ENCODE data around the gene LMX1A.

LMX1A gene

DNA sequence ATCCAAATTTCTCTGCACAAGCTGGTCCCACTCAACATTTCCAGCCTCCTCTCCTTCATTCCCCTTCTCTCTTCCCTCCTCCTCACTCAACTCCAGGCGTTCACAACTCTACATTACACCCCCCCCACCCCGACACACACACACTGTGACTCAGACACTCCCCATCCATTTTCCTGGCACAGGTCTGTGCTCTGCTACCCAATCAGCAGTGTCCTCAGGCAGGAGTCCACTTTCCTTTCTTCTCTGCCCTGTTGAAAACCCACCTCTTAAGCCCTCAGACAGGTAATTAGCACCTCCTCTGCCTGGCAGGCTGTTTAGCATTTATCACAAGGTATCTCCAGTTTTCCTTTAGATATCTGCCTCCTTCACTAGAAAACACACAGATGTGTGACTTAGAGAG, 8.8 kb upstream of the LMX1A start:
- no peak for FAIRE-seq

DNA sequence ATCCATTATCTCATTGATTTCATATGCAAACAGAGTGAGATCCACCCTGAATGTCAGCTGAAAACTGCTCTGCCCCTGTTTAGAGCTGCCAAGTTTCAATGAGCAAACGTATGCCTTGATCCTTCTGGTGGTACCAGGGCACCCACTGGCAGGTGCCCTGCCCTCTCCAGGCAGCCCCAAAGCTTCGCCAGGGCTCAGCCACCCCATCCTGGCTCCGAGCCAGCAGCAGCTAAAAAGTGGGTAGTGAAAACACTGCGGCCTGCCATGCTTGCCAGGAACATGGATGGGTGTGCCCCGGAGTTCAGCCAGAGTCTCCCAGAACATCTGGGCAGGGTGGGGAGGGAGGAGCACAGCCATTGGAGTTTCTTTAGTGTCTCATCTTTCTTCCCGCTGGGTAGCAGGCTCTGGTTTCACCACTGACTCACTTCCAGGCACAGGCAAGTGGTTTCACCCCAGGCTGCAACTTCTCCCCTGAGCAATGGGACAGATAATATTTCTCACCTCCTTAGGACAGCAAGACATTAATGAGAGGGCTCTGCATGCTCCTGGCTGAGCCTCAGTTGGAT, 8.1 kb upstream of the LMX1A start:
- FAIRE-seq = no peak

DNA sequence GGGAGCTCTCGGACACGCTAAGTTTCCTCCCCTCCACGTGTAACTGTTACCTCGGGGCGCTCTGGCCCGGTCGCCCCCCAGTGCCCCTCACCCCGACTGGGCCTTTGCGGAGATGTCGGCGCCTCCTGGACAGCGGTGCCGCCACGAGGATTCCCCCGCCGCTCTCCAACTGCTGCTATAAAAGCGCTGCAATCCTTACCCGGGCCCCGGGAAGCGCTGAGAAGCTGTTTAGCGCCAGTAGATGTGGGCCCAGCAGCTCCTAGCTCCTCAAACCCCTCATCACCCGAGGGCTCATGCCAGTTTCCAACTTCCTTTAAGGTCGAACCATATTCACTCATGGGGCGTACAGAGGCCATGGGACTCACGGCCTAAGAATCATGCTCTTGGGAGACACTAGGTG, 361 bp upstream of the LMX1A start:
- no peak for FAIRE-seq

DNA sequence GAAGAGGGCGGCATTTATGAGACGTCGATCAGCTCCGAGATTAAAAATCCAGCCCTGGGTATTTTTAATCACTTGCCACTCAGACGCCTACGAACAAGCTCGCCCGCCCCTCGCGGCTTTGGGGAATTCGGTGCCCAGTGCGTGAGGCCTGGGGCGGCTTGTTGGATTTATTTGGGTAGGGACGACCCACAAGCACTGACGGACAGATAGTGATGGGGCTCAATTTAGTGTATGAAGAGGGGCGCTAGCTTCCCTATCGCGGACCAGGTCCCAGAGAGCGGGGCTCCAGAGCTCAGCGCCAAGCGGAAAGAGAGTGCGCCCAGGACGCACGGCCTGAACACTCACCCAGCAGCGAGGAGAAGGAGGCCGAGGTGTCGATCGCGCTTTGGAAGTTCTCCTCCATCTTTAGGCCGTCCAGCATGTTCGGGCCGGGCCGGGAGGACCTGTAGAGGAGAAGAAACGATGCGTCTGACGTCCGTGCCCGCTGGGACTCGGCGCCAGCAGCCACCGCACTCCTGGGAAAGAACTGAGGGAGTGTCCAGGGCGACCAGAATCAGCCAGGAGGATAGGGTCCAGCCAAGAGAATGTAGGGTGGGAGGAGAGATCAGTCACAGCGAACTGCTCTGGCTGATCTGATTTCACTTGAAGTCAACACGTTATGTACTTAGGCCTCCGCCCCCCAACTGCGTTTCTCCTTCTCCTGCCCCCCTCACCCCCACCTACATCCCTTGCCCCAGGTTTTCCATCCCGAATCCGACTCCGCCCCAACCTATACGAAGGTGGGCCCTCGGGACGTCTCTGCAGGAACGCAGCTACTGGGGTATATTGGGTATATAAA, 1.2 kb downstream of the LMX1A start:
- FAIRE-seq = no peak

DNA sequence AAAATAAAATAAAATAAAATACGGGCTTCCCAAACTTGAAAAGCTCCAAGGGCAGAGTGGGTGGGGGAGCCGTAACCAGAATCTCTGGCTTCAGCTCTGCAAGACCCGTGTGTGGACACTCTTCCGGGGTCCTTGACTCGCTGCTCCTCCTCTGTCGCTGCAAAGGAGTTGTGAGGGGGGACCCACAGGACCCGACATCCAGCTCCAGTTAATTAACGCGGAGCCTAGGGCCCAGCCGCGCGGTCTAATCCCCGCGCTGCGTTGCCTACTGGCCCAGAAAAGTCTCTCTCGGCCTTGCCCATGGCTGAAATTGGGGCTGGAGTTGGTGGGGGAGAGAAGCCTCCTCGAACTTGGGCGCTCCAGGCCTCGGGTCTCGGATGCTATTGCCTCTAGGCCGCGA, 1.8 kb downstream of the LMX1A start:
- no peak for FAIRE-seq

DNA sequence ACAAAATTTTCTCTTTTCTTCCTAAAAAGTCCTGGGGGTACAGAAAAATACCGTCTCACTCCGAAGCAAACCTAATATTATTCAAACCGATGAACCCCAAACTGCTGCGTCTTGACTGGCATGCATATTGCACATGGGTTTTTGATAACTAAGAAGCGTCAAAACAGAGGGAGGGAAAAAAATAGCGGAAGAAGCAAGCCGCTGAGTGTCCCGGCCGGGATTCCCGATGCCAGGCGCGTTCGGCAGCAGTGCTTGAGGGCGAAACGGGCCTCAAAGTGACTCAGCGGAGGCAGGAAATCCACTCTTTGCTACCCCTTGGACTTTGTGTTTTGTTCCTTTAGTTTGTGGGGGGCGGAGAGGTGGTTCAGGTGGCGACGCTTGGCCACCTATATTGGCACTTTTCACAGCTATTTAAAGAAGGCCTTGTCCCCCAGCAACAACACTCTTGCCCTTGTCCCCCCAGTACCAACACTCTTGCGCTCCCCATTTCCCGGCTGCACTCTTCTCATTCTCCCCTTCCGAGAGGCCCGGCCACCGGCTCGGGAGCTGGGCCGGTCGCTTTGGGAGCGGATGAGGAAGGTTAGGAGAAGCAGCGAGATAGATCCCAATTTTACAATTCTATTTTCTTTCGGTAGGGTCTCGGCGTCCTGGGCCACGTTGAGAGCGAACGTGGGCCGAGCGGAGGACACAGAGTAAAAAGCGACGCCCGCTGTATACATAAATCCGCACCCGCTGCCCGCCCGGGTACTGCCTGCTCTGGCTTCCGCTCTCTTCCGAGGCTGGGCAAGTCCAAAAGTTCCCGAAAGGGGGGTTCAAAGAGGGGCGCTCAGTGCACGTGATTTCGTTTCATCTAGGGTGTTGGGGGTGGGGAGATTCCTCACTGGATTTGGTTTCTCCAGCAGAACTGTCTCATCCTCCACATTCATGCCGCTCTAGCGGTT, 2.5 kb downstream of the LMX1A start:
- FAIRE-seq = no peak

DNA sequence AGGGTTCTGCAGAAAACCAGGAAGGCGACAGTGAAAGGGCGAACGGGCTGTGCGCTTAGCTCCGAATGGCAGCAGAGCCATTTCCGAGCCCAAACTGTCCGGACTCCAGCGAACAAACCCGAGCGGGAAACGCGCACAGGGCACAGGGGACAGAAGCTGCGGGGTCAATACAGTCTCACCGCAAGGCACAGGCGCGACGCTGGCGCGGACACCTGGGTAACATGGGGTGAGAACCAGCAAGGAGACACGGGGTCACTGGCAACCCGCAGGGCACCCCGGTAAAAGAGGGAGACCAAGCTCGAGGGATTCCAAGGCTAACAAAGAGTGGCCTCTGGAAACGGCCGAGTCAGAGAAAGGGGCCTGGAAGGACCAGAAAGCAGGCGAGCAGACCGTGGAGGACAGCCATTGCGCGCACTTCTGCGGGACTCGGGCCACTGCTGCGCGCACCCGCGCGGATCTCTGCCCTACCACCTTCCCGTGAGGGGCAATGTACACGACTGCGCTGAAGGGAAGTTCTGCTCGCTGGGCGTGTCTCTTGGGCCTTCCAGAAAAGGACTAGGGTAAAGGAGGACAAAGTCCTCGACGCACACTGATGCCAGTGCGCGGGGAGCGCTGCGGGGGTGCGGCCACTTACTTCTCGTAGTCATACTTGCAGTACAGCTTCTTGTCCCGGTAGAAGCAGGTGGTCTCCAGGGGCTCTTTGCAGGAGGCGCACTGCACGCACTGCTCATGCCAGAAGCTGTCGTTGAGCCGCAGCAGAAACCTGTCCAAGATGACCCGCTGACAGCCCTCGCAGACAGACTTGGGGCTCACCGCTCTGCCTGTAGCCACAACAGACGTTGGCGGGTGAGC, 3.8 kb downstream of the LMX1A start:
- no peak for FAIRE-seq

DNA sequence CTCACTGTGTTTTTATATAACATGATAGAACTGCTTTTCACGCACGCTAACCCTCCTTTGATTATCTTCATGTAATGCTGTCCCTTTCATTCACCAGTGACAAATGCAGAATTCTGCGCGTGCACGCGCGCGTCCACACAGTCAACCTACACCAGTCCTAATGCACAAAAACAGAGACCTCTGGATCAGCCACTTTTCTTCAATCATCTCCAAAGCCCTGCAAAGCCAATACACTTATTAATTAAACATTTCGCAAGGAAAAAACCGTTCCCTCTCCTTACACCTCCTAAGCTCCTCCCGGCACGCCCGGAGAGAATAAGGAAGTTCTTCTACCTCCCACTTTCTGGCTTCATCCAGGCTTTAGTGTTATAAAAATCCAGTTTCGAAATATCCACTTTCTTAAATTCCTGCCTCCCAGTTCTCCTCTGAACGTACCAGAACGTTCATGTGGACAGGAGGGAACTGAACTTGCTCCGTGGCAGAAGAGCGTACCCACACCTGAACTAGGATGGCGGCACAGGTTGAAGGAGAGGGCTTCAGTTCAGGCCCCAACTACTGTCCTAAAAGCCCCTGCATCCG, 4.6 kb downstream of the LMX1A start:
- FAIRE-seq = no peak

DNA sequence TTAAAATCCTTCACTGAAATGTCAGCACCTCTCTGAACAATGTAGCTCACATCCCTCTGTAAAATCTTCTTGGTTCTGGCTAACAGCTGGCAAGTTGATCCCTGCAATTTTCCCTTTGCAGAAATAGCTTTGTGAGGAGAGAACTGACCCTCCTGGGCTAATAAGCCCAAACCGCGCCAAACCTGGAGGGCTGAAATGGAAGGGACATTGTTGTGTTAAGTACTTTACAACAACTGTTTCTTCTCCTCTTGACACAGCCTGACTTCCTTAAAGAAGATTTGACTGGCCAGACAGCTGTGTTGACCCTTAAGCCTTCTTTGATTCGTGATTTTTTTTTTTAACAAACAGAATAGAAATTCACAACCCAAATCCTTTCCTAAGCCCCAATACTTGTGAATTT, 5.7 kb downstream of the LMX1A start:
- FAIRE-seq = no peak

DNA sequence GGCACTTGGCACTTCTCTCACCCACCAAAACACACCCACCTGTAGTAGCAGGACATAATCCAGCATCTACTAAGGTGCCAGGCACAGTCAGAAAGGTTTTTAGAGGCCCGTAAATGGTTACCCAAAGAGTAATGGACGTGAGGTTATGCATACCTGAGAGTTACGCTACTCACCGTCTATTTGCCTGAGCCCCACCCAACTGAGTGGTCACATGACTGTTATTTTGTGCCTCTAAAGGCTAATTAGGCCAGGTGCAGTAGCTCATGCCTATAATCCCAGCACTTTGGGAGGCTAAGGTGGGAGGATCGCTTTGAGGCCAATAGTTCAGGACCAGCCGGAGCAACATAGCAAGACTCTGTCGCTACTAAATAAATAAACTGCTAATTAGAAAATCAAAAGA, 11.0 kb downstream of the LMX1A start:
- FAIRE-seq = no peak

DNA sequence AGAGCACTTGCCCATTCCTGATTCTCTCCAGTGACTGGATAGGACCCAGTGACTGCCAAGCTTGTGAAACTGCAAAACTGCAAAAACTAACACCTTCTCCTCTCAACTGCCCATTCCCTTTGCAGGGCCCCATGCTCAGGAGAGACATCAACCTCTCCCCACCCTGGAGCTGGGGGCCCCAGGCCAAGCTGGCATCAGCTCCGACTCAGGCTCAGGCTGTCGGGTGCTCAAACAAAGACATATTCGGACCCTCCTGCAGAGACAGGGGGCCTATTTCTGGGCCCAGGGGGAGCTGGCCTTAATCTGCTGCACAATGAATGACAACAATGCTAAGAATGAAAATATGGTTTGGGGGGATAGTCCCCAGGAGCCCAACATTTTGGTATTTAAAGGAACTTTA, 11.8 kb downstream of the LMX1A start:
- FAIRE-seq = no peak

DNA sequence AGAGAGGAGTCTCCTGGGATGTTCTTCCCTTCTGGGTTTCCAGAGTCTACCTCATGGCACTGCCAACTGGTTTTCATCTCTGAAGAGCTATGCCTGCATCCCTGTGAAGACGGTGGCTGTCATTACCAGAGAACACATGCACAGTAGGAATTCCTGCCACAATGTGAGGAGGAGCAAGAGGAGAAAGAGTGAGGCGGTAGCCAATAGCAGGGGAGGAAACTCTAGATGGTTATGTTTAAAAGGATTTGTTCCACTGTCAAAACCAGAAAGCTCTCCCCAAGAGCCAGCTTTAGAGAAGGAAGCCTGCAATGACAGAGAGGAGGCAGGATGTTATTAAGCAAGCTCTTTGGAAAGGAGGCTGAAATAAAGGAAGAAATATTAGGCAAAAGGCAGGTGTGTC, 12.3 kb downstream of the LMX1A start:
- FAIRE-seq = no peak

DNA sequence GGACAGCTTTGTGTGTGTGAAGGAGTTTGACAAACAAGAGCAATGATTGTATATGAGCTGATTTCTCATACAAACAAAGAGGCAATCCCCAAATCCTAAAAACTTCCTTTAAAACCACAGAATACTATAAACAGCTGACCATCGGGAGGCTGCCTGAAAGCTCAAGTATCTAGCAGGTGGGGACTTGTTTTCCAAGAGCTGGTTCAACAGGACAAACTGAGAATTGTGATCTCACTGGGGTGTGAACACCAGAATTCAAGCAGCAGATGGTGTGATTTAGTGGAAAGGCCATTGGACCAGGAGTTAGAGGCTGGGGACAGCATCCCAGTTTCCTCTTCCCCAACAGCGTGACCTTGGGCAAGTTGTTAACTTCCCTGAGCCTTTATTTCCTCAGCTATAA, 13.9 kb downstream of the LMX1A start:
- FAIRE-seq = no peak

DNA sequence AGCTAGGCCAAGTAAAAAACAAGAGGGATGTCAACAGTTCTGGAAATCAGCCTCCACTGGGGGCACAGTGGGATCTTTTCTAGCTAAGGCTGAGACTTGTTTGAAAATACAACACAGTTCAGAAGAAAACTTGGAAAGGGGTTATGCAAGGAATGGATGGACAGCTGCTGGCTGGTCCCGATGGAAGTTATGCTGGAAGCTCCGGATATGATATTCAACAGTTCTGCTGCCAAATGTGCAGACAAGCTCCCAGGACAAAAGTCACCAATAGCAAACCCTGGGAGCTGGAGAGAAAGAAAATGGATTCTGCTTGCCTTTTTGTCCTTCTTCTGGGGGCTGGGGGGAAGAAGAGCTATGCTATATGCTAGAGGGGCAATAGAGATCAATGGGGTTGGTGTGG, 14.3 kb downstream of the LMX1A start:
- FAIRE-seq = no peak

DNA sequence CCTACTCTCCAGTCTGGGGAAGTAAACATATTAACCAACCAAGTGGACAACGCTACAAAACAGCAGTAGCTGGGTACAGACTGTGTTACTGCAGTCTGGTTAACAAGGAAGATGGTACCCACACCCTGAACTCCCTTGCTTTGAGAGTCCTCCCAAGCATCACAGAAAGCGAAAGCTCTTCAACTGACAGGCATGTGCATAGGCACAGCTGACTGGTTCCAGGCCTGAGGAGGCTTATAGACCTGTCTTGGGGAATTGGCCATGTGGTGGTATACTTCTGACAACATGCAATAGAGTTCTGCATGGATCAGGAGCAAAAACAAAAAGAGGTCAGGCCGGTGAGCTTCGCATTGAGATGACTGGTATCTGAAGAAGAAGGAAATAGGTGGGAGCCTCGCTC, 17.4 kb downstream of the LMX1A start:
- FAIRE-seq = no peak

DNA sequence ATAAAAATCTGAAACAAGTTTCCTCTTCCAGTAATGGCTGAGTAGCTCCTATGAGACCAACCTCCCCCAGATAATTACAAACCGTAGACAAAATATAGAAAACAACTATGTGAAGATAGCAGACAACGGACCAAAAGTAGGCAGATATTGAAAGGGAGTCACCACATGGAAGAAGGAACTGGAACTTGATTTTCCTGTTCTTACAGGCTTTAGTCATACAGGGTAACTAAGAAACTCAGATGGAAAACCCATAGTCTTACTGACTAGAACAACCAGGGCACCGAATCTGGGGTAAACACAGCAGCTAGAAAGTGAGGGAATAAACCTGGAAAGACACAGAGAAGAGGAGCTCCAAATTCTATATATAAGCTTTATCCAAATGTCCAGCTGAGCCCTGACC, 26.0 kb downstream of the LMX1A start:
- FAIRE-seq = no peak

DNA sequence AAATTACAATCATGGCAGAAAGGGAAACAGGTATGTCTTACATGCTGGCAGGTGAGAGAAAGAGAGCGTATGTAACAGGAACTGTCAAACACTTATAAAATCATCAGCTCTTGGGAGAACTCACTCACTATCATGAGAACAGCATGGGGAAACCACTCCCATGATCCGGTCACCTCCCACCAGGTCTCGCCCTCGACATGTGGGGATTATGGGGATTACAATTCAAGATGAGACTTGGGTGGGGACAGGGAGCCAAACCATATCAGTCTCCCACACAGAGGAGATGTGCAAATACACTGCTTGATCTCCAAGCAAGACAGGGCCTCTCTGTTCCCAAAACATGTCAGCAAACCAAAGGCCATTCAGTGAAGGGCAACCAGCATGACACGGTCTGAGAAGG, 27.4 kb downstream of the LMX1A start:
- FAIRE-seq = no peak

DNA sequence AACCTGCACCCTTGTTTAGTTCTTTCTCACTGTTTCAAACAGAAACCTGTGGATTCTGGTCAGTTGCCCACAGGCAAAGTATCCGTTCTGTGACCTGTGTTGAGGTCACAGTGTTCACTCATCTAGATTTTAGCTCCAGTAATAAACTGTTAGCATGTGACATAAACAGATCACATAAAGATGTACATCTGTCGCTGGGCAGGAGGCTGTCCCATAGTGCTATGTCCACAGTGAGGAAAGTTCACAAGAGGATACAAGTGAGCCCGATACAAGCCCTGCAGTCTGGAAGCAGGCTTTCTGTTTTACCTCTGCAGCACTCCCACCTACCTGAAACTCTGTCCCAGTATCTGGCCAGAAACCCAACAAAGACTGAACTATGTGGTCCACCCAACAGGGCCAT, 28.4 kb downstream of the LMX1A start:
- no peak for FAIRE-seq

DNA sequence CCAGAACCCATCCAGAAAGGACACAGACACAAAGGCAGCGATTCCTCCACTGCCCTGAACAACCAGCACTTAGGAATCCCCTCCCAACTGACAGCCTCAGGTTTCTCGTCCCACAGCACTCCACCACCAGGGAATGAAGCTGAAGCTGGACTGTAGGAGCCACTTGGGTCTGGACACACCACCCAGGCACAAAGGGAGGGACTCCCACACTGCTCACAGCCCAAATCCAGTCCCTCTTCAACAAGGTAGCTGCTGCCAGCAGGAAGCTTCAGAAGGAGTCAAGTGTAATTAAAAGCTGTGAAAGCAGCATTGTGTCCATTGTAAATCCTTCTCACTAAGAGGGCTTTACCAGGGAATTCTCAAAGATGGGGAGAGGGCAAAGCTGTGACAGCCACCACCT, 29.0 kb downstream of the LMX1A start:
- no peak for FAIRE-seq

DNA sequence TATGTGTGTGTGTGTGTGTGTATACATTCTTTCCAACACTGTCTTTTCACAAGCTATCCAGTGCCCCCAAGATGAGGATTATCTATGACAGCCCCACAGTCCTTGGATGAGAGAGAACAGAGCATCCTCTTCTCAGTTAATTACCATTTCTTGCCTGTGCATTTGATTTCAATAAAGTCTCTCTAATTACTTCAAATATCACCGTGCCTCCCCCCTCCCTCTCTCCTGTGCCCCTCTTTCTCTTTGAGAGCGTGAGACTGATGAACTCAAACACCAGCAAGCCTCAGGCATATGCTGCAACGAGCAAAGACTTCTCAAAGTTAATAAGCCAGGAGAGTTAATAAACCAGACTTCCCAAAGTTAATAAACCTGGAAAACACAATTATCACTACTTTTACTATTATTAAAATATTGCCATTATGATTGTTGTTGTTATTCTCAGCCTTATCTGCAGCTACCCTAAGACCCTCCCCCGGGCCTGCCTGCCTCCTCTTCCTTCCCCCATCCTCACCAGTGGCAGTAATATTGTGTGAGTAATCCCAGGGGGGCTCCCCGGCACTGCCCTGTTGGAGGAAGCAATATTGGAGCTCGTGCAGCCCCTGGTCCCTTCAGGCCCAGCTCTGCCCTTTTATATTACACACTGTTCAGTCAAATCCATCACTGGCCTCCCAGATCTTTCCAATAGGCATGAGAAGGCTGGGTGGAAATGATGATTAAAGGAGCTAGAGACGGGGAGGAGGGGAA, 30.9 kb downstream of the LMX1A start:
- no peak for FAIRE-seq

DNA sequence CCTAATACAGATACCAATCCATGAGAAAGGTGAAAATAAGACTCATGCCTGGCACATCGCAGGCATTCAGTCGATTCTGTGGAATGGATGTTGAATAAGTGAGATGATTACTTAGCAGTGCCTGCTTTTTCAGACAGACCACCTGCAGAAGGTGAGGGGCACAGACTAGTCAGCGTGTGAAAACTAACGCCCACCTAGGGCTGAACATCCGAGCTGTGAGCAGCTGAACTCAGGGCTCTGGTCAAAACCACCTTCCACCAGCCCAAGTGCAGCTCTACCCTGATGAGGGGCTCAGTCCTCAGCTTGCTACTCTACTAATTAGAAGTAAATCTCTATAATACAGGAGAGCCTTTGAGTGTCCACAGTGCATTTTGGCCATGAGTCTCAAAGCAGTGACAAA, 32.5 kb downstream of the LMX1A start:
- FAIRE-seq = no peak

DNA sequence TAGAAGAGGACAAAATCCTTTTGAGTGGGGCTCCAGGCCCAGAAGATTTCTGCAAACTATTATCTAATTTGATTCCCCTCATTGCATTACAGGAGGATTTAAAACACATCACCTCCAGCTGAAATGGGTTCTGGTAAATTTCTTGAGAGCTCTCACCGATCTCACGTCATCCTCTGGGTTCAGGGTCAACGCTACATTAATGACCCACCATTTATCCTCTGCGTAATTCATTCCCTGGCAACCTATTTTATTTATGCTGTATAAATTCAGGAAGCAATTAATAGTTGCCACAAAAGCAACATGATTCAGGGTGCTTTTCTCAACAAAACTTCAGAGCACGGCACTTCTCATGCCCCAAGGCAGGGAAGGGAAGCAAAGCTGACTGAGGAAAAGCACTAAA, 38.9 kb downstream of the LMX1A start:
- FAIRE-seq = no peak

All from A204.1 (cell line).